Mesendoderm (in vitro differentiated cells): ENCODE measurements around the gene KLHL30.

Experiments
- DNase-seq: peaks from one replicate; pipeline ENCODE4 v3.0.0; 2013
- H2AK5ac ChIP-seq: 2 replicates; pipeline ENCODE4 v1.6.1; 2013; ENCODE audit warnings: low read length, inconsistent platforms
- H2BK120ac ChIP-seq: 2 replicates; pipeline ENCODE4 v1.6.1; 2013; ENCODE audit warnings: low read depth, mild to moderate bottlenecking, low read length, moderate library complexity, mixed read lengths
- H2BK15ac ChIP-seq: replicated peaks from 2 replicates; pipeline ENCODE4 v1.6.1; 2013; ENCODE audit warnings: low read depth, mild to moderate bottlenecking, moderate library complexity
- H2BK5ac ChIP-seq: 2 replicates; pipeline ENCODE4 v1.6.1; 2013; ENCODE audit warnings: low read length, inconsistent platforms
- H3K18ac ChIP-seq: 2 replicates; pipeline ENCODE4 v1.6.1; 2013; ENCODE audit warnings: mild to moderate bottlenecking, low read length, mixed read lengths
- H3K23ac ChIP-seq: one replicate; pipeline ENCODE4 v1.6.1; 2013; ENCODE audit warnings: low read length
- H3K27ac ChIP-seq: 2 replicates; pipeline ENCODE4 v1.5.1; 2013; ENCODE audit warnings: low read depth, mild to moderate bottlenecking, inconsistent platforms, low read length, moderate library complexity
- H3K27me3 ChIP-seq: 2 replicates; pipeline ENCODE4 v1.6.1; 2013; ENCODE audit warnings: low read length, control low read depth, mild to moderate bottlenecking, inconsistent platforms; ENCODE audit not compliant: insufficient read depth, poor library complexity
- H3K36me3 ChIP-seq: 2 replicates; pipeline ENCODE4 v1.6.1; 2013; ENCODE audit warnings: low read length, inconsistent platforms; ENCODE audit not compliant: control insufficient read depth, insufficient read depth
- H3K4ac ChIP-seq: one replicate; pipeline ENCODE4 v1.6.1; 2013; ENCODE audit warnings: low read depth, mild to moderate bottlenecking, low read length, moderate library complexity
- H3K4me1 ChIP-seq: 2 replicates; pipeline ENCODE4 v1.6.1; 2013; ENCODE audit warnings: low read depth, low read length, inconsistent platforms; ENCODE audit not compliant: control insufficient read depth
- H3K4me2 ChIP-seq: 2 replicates; pipeline ENCODE4 v1.6.1; 2013; ENCODE audit warnings: low read length
- H3K4me3 ChIP-seq: 2 replicates; pipeline ENCODE4 v1.5.1; 2013; ENCODE audit warnings: mild to moderate bottlenecking, low read length
- H3K56ac ChIP-seq: one replicate; pipeline ENCODE4 v1.6.1; 2013; ENCODE audit warnings: low read length
- H3K79me1 ChIP-seq: 2 replicates; pipeline ENCODE4 v1.6.1; 2013; ENCODE audit warnings: low read length, inconsistent platforms
- H3K79me2 ChIP-seq: 2 replicates; pipeline ENCODE4 v1.6.1; 2013; ENCODE audit warnings: mild to moderate bottlenecking, low read length; ENCODE audit not compliant: control insufficient read depth, insufficient read depth
- H3K9ac ChIP-seq: 2 replicates; pipeline ENCODE4 v1.6.1; 2013; ENCODE audit warnings: low read length, inconsistent platforms
- H4K5ac ChIP-seq: one replicate; pipeline ENCODE4 v1.6.1; 2013; ENCODE audit warnings: low read length
- H4K8ac ChIP-seq: one replicate; pipeline ENCODE4 v1.6.1; 2013; ENCODE audit warnings: low read depth, mild to moderate bottlenecking, control low read depth, low read length, moderate library complexity
- WGBS: extraction: QIAGEN DNeasy Blood & Tissue Kit; methylation state at CpG from one replicate; pipeline ENCODE4 v1.1.7; 2013; ENCODE audit warnings: low lambda C conversion rate, missing lambda C conversion rate; ENCODE audit not compliant: insufficient coverage; ENCODE audit errors: extremely low coverage; 5-methylcytosine and 5-hydroxymethylcytosine counted together

KLHL30 gene

DNA sequence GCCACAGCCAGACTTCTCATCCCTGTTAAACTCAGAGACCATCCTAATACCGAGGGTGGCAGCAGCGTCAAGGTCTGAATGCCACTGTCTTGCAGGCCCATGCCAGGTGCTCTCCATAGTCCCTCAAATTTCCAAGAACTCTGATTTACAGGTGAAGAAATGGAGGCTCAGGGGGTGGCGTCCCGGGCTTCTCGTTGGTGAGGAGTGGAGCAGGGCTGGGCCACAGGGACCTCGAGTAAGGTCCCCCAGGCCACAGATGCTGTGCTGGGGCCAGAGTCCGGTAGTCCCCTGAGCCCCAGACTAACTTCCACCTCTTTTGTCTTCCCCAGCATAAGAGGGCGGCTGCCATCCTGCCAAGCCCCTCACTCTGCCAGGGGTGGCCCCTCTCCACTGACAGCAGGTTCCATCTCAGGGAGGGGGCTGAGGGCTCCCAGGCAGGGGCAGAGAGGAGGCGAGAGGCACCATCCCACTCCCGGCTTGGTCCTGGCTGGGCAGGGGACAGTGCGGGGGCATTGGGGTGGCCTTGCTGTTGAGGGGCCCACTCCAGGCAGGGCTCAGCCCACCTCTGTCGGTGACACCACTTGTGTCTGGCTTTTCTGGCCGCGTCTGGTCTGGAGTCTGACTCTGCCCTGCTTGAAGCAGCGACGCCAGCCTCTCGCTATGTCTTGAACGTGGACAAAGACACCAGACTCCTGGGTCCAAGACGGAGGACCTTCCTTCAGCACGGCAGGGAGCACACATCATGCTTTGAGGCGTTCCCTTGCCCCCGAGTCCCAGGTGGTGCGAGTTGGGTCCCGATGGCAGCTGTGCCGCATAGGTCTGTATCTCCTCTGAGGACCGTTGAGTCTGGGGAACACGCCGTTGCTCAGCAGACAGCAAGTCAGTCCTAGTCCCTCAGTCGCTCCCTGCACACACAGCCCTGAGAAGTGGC lies 15.9 kb upstream of the KLHL30 start:
- H3K27ac ChIP-seq = no peak overlapping the region
- no peak overlapping the region for H3K4me3 ChIP-seq
- no peak overlapping the region for H3K23ac ChIP-seq
- H2AK5ac ChIP-seq = no peak overlapping the region
- H2BK5ac ChIP-seq = no peak overlapping the region
- no CpG with 5 or more reads among the region's 29 CpGs for WGBS
- H3K9ac ChIP-seq = no peak overlapping the region
- H4K8ac ChIP-seq = no peak overlapping the region
- no peak overlapping the region for H2BK120ac ChIP-seq
- no peak overlapping the region for H3K56ac ChIP-seq
- H3K4ac ChIP-seq = no peak overlapping the region
- no peaks in the 10 kb centered on the region for H3K79me2 ChIP-seq
- H3K18ac ChIP-seq = no peak overlapping the region
- no peak overlapping the region for H3K4me2 ChIP-seq
- no peak for DNase-seq
- H3K79me1 ChIP-seq = no peaks in the 10 kb centered on the region
- no peaks in the 10 kb centered on the region for H3K27me3 ChIP-seq
- no peaks in the 10 kb centered on the region for H3K36me3 ChIP-seq
- H4K5ac ChIP-seq = no peak overlapping the region
- no peak overlapping the region for H2BK15ac ChIP-seq
- peaks cover 2% of the 10 kb centered on the region for H3K4me1 ChIP-seq

DNA sequence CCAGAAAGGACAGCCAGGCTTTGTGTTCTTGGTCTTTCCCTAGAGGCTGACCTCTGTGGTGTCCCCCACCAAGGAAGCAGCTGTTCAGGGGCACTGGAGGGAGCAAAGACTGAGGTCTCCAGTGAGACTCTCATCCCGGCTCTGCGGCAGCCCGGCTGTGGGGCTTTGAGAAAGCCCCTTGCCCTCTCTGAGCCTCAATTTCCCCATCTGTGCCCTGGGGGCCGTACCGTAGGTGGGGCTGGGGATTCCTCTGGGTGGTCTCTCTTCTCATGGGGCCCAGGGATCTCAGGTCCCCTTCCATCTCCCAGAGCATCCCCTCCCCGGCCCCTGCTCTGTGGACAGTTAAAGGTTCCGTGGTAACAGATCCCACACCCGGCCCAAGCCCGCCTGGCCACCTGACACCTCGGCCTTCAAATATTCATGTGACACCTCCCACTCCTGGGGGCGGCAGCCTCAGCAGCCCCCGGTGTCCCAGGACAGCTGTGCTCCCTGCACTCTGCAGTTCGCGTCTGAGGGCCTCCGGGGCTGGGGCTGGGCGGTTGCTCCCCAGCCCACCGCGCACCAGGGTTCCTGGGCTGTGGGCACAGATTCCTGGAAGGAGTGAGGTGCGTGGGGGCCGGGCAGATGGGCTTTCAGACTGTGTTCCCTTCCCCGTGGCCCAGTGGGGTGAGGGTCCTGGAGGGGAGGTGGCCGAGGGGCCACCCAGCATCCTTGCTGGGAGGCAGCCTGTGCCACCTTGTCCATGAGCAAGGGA lies 15.1 kb upstream of the KLHL30 start:
- Histone ChIP-seq H2BK5ac (no peak overlapping the region), H4K5ac (no peak overlapping the region), H3K4ac (no peak overlapping the region), H3K79me2 (no peaks in the 10 kb centered on the region), H3K4me3 (no peak overlapping the region), H3K4me1 (peaks cover 4% of the 10 kb centered on the region), H3K79me1 (no peaks in the 10 kb centered on the region), H2AK5ac (no peak overlapping the region), H2BK120ac (no peak overlapping the region), H3K56ac (no peak overlapping the region), H3K4me2 (no peak overlapping the region), H4K8ac (no peak overlapping the region), H3K18ac (no peak overlapping the region), H3K9ac (no peak overlapping the region), H3K36me3 (no peaks in the 10 kb centered on the region), H3K27ac (no peak overlapping the region), H3K27me3 (no peaks in the 10 kb centered on the region), H2BK15ac (no peak overlapping the region), H3K23ac (no peak overlapping the region)
- DNase-seq = no peak
- WGBS = no CpG with 5 or more reads among the region's 22 CpGs

DNA sequence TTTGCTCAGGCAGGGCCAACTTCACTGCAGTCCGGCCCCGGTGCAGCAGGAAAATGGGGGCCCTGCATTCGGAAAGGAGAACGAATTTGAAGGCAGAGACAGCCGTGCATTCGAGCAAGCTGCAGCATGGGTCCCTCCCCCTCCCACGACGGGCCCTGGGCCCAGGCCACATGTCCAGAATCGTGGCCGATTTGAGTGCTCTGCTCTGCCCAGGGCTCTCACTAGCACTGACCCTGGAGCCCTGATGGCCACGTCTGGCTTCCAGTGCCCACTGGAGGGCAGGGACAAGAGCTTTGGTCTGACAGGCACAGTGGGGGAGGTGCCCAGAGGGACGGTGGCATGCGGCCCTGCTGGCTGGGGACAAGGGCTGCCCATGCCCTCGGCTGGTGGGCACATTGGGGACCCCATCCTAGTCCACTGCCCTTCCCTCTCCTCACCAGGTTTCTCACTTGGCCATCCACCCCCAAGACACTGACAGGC lies 14.4 kb upstream of the KLHL30 start:
- no peak overlapping the region for H3K18ac ChIP-seq
- no peak for DNase-seq

DNA sequence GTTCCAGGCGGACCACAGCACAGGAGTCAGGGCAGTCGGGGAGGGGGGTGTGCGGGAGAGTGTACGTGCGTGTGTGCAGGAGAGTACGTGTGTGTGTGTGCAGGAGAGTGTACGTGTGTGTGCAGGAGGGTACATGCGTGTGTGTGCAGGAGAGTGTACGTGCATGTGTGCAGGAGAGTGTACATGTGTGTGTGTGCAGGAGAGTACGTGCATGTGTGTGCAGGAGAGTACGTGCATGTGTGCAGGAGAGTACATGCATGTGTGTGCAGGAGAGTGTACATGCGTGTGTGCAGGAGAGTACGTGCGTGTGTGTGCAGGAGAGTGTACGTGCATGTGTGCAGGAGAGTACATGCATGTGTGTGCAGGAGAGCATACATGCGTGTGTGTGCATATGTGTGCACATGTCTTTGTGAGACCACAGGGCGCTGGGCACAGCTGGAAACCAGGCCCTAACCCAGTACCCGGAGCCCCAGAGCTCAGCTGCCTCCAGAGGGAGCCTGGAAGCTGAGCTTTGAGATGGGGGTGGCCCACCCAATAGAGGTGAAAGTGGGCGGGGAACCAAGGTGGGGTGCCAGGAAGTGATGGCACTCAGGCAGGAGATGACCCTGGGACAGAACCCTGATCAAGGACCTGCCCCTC lies 13.9 kb upstream of the KLHL30 start:
- no peak overlapping the region for H3K9ac ChIP-seq
- H2BK15ac ChIP-seq = no peak overlapping the region
- no peak overlapping the region for H3K56ac ChIP-seq
- no peak overlapping the region for H3K18ac ChIP-seq
- H3K4me3 ChIP-seq = no peak overlapping the region
- no peaks in the 10 kb centered on the region for H3K79me2 ChIP-seq
- no peak overlapping the region for H3K23ac ChIP-seq
- no peak overlapping the region for H2AK5ac ChIP-seq
- no peak overlapping the region for H3K4me2 ChIP-seq
- H3K27me3 ChIP-seq = no peaks in the 10 kb centered on the region
- H3K27ac ChIP-seq = no peak overlapping the region
- H3K36me3 ChIP-seq = no peaks in the 10 kb centered on the region
- no peak overlapping the region for H2BK120ac ChIP-seq
- no peak for DNase-seq
- H2BK5ac ChIP-seq = no peak overlapping the region
- H3K4me1 ChIP-seq = peaks cover 4% of the 10 kb centered on the region
- no peak overlapping the region for H3K4ac ChIP-seq
- no peaks in the 10 kb centered on the region for H3K79me1 ChIP-seq
- no CpG with 5 or more reads among the region's 19 CpGs for WGBS
- no peak overlapping the region for H4K8ac ChIP-seq
- no peak overlapping the region for H4K5ac ChIP-seq

More for the DNA sequence above, 14.4 kb upstream of the KLHL30 start:
- H3K27ac ChIP-seq = no peak overlapping the region
- H4K5ac ChIP-seq = no peak overlapping the region
- H3K79me1 ChIP-seq = no peaks in the 10 kb centered on the region
- no peaks in the 10 kb centered on the region for H3K36me3 ChIP-seq
- H3K79me2 ChIP-seq = no peaks in the 10 kb centered on the region
- no peak overlapping the region for H3K4me2 ChIP-seq
- no peak overlapping the region for H3K9ac ChIP-seq
- no peak overlapping the region for H2BK5ac ChIP-seq
- H3K4me1 ChIP-seq = peaks cover 4% of the 10 kb centered on the region
- WGBS = no CpG with 5 or more reads among the region's 14 CpGs
- no peak overlapping the region for H2BK15ac ChIP-seq
- no peak overlapping the region for H2BK120ac ChIP-seq
- H3K4ac ChIP-seq = no peak overlapping the region
- H4K8ac ChIP-seq = no peak overlapping the region
- H3K27me3 ChIP-seq = no peaks in the 10 kb centered on the region
- H2AK5ac ChIP-seq = no peak overlapping the region
- no peak overlapping the region for H3K4me3 ChIP-seq
- no peak overlapping the region for H3K23ac ChIP-seq
- H3K56ac ChIP-seq = no peak overlapping the region

DNA sequence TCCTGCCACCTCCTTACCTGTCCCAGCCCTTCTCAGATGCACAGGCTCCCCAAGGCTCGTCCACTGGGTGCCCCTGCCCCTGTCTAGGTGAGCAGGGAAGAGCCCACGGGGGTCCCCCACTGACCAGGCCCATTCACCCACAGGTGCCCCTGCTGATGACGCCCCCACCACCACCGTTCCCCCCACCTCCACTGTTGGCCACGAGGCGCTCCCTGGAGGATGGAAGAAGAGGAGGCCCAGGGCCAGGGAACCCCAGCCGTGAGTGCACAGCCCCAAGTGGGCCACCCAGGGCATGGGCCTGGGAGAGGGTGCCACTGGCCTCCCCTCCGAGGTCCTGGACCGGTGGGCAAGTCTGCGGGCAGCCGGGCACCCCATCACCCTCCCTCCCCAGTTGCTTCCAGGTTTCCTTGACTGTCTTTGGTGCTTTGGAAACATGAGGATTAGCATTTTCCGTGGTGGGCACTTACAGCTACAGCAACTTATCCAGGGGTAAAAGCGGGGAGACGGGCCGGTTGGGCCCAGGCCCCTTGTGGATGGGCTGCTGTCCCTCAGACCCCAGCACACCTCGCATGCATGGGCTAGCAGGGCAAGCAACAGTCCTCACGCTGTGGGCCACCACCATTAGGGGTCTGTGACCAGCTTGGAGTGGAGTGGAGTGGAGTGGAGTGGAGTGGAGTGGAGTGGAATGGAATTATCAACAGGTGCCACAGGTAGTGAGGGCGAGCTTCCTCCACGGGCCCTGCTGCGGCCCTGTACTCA lies 13.2 kb upstream of the KLHL30 start:
- no CpG with 5 or more reads among the region's 20 CpGs for WGBS
- Histone ChIP-seq H2BK5ac (no peak overlapping the region), H3K4me2 (no peak overlapping the region), H3K79me2 (no peaks in the 10 kb centered on the region), H3K56ac (no peak overlapping the region), H3K4me1 (peaks cover 4% of the 10 kb centered on the region), H4K5ac (no peak overlapping the region), H3K4me3 (no peak overlapping the region), H3K27ac (no peak overlapping the region), H4K8ac (no peak overlapping the region), H3K4ac (no peak overlapping the region), H3K9ac (no peak overlapping the region), H2AK5ac (no peak overlapping the region), H3K79me1 (no peaks in the 10 kb centered on the region), H2BK120ac (no peak overlapping the region), H3K27me3 (no peaks in the 10 kb centered on the region), H3K18ac (no peak overlapping the region), H2BK15ac (no peak overlapping the region), H3K36me3 (no peaks in the 10 kb centered on the region), H3K23ac (no peak overlapping the region)
- no peak for DNase-seq
